GM18520 (cell line): ENCODE measurements around the gene PIGR.

Experiments used
- ATAC-seq: cut with Tn5 transposase; IDR thresholded peaks from one replicate; pipeline ENCODE4 v1.9.1; 2021; ENCODE audit not compliant: unreplicated experiment

The PIGR gene, protein sequence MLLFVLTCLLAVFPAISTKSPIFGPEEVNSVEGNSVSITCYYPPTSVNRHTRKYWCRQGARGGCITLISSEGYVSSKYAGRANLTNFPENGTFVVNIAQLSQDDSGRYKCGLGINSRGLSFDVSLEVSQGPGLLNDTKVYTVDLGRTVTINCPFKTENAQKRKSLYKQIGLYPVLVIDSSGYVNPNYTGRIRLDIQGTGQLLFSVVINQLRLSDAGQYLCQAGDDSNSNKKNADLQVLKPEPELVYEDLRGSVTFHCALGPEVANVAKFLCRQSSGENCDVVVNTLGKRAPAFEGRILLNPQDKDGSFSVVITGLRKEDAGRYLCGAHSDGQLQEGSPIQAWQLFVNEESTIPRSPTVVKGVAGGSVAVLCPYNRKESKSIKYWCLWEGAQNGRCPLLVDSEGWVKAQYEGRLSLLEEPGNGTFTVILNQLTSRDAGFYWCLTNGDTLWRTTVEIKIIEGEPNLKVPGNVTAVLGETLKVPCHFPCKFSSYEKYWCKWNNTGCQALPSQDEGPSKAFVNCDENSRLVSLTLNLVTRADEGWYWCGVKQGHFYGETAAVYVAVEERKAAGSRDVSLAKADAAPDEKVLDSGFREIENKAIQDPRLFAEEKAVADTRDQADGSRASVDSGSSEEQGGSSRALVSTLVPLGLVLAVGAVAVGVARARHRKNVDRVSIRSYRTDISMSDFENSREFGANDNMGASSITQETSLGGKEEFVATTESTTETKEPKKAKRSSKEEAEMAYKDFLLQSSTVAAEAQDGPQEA

DNA sequence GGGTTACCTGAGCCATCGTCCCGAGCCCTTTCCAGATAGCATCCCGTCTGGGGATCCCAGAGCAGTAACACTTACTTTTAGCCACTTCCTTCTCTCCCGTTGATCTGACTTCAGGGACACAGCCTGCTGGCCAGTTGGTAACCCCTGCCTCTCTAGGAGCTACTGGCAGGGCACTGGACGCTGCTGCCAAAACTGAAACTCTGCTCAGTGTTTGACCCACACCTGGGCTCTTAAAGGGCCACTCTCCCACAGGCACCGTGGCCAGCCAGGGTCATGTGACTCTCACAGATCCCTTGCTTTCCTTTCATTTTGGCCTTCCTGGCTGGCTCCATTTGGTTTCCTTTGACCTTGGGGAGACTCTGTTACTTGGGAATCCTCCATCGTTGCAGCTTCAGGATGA, at the start of gene PIGR:
Gene PIGR (minus strand): TSS at position 206 of the 400 bp plus-strand sequence. CDS start 5,935 bp downstream, outside the sequence.
- no peak for ATAC-seq

DNA sequence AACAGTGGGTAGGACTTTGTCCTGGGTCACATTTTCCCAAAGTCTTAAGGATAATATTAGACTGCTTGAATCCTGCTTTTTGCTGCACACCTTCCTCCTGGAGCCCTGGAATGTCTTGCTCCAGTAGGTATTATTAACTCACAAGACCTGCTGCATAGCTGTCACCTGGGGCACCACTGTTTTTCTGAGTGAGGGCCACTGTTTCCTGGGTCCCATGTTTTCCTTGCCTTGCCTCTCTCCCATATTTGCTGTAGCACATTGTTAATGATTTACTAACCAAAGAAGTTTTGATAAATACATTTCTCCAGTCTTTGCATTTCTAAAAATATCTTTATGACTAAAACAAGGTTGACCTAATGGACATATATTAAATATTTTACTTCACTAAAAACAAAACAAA, 46.5 kb upstream of the PIGR start:
- no peak for ATAC-seq

DNA sequence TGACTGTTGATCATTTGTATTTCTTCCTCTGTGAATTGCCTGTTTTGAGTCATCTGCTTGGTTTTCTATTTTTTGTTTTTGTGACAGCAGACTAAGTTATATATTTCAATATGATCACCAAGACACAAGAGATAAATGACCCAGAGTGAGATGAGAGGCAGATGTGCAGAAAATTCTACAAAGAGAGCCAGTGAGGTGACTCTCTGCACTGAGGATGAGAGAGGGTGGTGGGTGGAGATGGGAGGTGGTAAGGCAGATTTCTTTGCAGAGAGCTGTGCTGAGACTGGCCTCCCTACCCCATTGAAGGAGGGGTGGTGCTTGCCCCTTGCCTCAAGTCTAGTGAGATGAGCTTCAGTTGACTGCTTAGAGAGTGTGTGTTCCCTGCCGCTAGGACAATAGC, 41.6 kb upstream of the PIGR start:
- no peak for ATAC-seq

DNA sequence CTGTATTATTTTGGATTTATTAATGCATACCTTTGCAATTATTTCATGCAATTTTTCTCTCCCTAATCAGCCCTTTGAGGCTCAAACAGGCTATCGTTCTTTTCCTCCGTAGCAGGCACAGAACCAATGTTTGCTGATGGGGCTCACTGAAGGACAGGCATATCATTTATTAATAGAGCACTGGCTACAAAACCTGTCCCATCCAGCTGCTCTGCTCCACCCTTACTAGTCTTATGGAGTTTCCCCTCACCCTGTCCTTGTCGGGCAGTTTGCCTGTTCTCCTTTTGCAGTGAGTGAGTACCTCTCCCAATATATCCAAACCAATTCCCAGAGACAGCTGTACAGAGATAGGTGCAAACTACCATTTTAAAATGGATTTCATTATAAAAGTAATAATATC, 40.6 kb upstream of the PIGR start:
- no peak for ATAC-seq

DNA sequence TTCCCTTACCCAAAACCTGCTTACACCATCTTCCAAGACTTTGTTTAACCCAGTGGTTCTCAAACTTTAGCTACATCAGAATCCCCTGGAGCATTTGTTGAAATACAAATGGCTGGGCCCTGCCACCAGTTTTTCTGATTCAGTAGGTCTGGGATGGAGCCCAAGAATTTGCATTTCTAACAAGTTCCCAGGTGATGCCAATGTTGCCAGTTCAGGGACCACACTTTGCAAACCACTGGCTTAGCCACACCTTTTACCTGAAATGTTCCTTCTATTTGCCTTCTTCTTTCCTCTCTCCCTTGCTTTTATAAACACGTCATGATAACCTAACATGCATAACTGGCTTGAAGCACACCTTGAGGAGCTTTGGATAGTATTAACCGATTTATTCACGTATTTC, 40.1 kb upstream of the PIGR start:
- no peak for ATAC-seq

DNA sequence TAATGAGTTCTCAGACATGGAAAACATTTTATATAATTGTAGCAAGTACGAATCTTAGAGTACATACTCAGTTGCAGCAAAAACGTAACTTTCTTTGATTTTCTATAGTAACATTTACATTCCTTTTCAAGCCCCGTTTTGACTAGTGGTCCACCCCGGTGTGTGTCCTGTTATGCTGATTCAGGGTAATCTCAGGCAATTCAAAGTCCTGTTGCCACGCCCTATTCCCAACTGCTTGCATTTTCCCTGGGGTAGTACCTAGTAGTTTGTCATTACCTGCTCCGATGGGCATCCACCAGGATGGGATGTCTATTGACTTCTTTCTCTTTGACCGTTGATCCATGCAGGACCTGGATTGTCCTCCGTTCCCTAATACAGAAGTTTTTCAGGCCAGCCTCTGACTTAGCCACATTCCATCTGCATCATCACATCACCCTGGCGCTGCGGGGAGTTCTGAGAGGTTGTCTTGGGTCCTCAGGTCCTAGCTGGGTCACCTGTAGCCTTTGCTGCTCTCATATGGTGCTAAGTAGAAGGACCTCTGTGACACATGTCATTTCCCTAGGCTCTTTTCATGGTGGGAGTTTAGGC, 39.0 kb upstream of the PIGR start:
- no peak for ATAC-seq

DNA sequence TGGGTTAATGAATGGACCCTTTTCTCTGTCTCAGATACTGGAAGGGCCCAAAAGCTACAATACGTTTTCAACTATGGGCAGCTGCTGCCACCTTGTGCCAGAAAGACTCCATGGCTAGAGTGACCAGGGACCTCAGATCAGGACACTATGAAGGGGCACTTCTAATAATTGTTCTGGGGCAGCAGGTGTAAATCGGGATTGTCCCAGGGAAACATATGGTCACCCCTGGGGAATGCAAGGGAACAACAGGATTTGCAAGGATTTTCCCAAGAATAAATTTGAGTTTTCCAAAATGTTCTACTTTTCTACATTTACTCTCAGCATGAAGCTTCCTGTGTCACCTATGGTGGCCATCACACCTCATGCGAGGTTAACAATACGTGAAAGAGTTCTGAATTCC, 36.0 kb upstream of the PIGR start:
- ATAC-seq: no peak

DNA sequence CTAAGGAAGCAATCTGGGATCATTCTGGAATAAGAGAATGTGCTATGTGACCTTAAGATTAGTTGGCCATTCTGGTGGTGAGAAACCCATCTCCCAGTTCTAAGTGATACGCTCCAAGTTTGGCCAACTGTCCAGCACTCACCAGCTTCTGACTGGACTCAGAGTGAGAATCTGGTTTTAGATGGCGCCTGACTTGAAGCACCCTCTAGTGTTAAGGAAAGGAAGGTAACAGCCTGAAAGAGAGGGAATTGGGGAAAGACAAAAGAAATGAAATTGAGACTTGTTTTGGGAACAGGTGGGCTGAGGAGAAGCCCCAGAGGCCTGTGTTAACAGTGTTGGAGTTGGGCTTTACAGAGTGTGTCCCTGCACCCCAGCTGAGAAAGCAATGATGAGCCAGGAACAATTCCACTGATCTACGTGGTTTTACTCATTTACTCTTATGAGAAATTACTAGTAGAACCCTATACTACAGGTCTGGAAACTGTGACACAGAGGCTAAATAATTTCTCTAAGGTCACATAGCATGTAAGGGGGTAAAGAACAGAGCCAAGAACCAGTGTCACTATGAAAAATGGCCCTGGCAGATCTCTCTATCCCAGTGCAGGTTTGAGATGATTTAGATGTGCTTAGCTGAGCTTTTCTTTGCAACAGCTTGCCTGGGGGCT, 33.2 kb upstream of the PIGR start:
- no peak for ATAC-seq

DNA sequence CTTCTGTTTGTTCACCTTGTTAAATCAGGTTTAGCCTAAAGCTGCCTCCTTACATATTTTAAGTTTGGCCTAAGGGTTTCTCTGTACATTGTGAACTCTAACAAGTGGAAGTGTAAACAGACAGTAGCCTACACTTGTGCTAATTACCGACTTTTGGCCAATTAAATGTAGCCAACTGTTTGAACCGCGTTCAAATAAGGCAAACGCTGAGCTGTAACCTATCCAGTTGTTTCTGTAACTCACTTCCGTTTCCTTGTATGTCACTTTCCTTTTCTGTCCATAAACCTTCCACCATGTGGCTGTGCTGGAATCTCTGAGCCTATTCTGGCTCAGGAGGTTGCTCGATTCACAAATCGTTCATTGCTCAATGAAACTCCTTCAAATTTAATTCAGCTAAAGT, 32.0 kb upstream of the PIGR start:
- ATAC-seq: no peak

DNA sequence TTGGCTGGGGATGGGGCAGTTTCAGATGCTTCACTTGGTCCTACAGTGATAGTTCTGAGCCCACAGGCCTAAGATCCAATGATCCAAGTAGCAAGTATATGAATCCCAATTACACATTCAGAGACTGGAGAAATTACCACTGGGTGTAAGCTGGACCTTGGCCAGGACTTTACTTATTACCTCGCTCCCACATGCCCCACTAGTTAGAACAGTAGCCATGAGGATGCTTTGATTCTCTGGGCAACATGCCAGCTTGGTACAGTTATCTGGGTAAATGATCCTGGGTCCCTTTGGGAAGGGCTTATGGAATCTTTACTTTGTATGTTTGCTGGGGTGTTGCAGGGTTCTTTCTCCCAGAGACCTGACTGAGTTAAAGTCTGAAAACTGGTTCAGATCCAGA, 29.0 kb upstream of the PIGR start:
- no peak for ATAC-seq

DNA sequence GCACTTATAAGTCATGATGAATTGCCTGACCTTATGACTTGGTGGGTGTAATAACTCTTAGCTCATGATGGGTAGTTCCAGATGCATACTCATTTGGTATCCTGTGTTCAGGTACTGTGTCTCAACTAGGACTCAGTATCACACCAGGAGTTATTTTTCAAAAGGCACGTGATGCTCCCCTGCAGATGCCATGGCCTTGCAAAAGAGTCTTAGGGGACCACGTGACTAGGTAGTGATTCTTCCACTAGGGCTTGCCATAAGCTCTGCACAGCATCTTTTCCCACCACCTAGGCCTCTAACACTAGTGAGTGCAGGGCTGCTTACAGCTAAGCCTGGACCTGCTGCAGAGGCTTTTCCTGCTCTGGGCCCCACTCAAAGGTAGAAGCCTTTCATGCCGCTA, 27.9 kb upstream of the PIGR start:
- no peak for ATAC-seq

DNA sequence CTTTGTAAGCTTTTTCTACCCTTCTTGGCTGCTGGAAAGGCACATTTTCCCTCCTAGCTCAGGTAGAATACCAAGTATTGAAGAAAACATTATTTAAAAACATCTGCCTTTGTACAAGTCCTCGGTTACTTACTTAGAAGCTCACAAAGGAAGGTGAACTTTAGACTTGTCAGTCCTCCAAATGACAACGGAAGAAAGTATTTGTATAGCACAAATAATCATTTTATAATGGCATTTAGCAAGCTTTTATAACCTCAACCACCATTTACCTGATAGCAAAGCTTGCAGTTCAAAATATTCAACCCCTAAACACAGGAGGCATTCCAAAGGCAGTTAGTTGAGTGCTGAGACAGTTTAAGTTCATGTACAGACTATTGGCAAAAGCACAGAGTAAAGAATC, 26.5 kb upstream of the PIGR start:
- no peak for ATAC-seq

DNA sequence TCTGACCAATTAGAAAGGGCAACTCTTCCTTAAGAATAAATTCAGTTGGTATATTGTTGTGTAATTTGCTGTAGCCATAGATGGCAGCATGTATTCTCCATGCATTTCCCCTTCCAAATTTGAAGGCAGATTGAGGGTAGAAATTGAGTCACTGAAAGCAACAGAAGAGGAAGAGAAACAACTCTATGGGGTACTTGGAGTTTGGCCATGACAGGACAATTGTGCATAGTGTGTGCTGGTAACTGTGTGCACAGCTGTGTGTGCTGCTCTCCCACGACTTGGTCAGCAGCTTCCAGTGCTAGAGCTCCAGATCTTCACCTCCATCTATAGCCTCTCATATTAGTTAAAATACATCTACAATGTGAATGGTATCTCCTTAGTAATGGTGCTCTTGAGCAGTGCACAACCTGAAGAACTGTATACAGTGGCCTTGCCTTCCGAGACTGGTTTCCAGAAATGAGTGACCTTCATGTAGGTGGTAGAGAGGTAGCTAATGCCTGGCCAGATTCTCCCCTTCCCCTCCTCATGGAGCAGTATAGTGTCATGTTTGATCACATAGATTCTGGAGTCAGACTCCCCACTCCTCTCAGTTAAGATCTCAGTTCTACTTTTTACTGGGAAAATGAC, 24.9 kb upstream of the PIGR start:
- no peak for ATAC-seq

DNA sequence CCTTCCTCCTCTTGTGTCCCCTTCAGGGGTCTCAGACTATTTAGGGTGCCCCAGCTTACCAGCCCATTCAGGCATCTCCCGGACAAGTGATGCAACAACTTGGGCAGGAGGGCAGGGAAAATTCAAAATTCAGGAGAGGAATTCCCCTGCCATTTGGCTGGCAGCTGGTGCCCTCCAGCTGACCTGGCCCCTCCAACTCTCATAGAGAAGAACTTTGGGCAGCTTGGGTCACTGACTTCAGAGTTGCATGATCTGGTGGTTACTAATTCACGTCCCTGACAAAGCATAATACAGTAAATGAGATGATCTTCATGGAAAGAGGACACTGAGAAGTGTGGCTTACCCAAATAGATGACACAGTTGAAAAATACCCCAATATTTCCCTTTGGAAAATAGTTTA, 24.2 kb upstream of the PIGR start, which contains the start of gene FCAMR:
Gene FCAMR (minus strand): TSS at position 15 of the 400 bp plus-strand sequence. CDS start 335 bp downstream, outside the sequence.
- no peak for ATAC-seq

DNA sequence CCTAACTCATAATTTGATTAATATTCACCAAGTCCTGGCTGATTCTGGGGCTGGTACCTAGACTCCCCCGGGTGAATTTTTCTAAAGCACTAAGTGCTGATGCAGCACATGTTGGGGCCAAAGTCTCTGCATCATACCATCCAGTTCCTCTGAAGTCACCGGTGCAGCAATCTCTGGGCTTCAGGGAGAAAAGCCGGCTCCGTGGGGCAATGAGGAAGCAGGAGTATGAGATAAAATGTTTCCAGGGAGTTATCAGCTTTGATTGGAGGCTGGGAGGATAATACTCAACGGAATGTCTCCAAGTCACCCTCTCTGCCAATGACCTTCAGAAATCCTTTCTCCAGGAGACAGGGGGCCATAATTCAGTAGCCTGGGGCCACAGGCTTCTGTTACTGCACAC, 22.8 kb upstream of the PIGR start:
- ATAC-seq: no peak

DNA sequence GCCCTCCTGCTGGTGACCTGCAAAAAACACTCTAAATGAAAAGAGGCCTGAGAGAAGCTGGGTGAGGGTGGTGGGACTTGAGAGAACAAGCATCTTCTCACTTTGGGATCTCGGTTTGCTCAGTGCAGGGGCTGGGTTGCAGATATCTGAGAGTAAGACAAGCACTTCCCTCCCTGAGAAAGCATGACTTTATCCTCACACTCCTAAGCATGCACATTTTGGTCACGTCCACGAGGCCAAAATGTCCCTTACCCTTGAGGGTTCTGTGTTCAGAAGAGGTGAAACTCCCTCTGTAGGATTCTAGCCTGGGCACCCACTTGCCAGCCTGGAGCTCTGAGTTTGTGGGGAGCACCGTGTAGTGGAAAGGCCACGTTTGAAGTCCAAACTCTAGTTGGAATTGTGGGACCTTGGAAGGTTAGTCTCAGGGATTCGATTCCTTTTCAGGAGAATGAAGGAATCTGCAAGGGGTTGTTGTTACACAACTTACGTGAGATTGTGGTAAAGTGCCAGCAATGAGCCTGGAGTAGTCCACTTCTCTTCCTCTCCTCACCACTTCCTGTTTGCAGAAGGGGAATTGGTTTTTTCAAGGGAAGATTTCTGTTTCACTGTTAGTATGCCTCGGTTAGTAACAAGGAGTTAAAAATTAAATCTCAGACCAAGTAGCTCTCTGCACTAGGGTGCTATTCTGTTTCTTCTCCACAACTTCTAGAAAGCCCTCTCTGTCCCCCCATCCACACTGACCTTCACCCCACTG, 21.0 kb upstream of the PIGR start:
- no peak for ATAC-seq

DNA sequence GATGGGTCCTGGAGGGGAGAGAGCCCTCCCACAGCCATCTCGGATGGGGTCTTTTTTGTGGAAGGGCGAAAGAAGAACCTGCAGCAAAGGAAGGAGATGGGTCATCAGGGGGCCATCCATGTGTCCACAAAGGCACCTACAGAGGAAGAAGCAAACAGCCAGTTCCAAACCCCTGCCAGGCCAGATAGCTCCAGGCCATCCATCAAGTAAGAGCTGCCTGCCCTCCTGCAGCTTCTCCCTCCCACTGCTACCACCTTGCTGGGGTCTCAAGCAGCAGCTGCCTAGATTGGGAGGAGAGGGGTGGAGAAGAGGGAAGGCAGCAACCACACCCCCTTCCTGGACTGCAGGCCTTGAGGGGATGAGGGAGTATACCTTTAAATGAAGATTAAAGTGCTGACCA, 19.5 kb upstream of the PIGR start:
- ATAC-seq: no peak

DNA sequence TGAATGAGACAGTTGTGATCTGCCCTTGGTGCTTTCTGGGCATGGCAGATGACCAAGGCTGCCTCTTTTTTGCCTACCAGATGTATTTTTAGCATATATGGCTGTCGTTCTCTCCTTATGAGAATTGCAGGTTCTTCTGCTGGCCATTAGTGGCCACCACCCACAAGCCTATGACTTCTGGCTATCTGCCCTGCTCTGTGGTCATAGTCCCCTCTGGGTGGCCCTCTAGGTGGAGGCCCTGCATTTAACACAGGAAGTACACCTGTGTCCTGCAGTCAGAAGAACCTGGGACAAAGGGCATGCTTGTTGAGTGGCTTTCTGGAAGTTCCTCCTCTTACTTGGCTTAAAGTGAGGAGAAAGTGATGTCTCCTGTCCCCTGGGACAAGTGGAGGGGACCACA, 17.5 kb upstream of the PIGR start:
- no peak for ATAC-seq

DNA sequence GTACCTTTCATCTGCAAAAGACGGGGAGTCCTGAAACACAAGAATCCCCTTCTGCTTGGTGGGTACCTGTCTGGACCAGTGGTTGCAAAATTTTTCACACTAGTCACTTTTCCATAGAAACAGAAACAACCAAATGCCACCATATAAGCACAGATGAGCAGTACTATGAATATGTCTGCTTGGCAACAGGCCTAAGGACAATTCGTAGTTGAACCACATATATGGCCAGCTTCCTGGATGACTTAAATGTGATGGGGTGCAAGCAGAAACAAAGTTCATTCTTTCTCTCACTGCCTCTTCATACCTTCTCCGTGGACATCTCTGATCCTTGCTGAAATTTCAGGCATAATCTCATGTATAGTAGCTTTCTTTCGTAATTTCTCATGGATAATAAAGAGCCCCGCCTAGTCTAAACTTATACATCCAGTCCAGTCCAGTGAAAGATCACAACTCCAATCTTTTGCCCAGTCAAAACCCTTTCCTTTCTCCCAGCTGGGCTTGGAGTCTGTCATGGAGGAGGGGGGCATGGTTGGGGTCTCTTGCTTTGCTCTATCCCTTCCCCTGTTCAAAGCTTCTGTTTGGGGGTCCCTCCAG, 16.9 kb upstream of the PIGR start:
- ATAC-seq: no peak

DNA sequence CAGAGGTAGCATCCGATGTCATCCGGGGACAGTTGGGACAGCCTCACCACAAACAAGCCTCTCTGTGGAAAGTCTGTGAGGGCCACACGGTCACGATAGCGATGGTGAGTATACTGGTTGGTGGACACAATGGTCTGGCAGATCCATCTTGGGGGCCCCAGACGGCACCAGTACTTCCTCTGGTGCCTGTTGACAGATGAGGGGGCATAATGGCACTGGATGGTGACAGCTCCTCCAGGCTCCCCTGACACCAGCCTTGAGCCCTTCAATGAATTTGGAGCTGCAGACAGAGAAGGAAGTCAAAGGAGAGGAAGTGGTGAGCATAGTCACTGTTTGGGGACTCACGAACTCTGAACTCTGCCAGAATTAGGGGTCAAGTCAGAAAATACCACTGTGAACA, 16.0 kb upstream of the PIGR start:
- no peak for ATAC-seq
